GM06990 (cell line): Measurements from ENCODE around the gene RAP1GAP2.
"Not testable (repeated sequence)": the region's sequence is repeated elsewhere in the genome, so short reads cannot be mapped to it uniquely, and the experiment has no call there.

Experiments
- DNase-seq: peaks from one replicate; pipeline ENCODE4 v3.0.0-alpha.2; 2011; ENCODE audit not compliant: insufficient read length; ENCODE audit errors: extremely low read depth
- H3K27me3 ChIP-seq: replicated peaks from 2 replicates; pipeline ENCODE4 v1.6.0; 2011; ENCODE audit warnings: low read length; ENCODE audit not compliant: control insufficient read depth, insufficient read depth
- H3K36me3 ChIP-seq: 2 replicates; pipeline ENCODE4 v1.5.1; 2011; ENCODE audit warnings: low read length; ENCODE audit not compliant: control insufficient read depth, insufficient read depth
- H3K4me3 ChIP-seq: replicated peaks from 2 replicates; pipeline ENCODE4 v1.5.1; 2011; ENCODE audit warnings: low read depth, mild to moderate bottlenecking, control low read depth, low read length
- TF ChIP-seq, protein P1 (sequence below): IDR thresholded peaks from 2 replicates; pipeline ENCODE4 v1.5.1; 2011; ENCODE audit warnings: low read length, control low read depth, mild to moderate bottlenecking, inconsistent platforms; ENCODE audit not compliant: insufficient read depth, poor library complexity, severe bottlenecking

Gene RAP1GAP2

DNA sequence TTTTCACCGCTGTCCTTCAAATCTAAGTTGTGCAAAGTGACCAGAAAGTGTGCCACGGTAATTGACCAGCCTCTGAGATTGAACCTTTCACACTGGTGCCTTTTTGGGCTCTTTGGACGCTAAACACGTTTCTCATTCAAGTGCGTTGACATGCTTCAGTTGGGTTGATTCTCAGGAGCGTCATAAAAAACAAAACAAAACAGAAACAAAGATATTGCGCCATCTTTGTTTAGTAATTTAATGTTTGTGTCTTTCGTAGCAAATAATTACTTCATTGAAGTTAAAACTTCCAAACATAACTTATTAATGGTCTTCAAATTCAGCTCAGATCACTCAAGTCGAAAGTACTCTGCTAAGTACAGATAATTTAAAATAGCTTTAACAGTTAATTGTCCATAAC lies 187.0 kb downstream of the RAP1GAP2 start:
- no peak for DNase-seq
- H3K27me3 ChIP-seq: no peaks in the 10 kb centered on the region
- H3K36me3 ChIP-seq: no peaks in the 10 kb centered on the region
- TF ChIP-seq, protein P1, sequence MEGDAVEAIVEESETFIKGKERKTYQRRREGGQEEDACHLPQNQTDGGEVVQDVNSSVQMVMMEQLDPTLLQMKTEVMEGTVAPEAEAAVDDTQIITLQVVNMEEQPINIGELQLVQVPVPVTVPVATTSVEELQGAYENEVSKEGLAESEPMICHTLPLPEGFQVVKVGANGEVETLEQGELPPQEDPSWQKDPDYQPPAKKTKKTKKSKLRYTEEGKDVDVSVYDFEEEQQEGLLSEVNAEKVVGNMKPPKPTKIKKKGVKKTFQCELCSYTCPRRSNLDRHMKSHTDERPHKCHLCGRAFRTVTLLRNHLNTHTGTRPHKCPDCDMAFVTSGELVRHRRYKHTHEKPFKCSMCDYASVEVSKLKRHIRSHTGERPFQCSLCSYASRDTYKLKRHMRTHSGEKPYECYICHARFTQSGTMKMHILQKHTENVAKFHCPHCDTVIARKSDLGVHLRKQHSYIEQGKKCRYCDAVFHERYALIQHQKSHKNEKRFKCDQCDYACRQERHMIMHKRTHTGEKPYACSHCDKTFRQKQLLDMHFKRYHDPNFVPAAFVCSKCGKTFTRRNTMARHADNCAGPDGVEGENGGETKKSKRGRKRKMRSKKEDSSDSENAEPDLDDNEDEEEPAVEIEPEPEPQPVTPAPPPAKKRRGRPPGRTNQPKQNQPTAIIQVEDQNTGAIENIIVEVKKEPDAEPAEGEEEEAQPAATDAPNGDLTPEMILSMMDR: no peak
- no peak overlapping the region for H3K4me3 ChIP-seq

DNA sequence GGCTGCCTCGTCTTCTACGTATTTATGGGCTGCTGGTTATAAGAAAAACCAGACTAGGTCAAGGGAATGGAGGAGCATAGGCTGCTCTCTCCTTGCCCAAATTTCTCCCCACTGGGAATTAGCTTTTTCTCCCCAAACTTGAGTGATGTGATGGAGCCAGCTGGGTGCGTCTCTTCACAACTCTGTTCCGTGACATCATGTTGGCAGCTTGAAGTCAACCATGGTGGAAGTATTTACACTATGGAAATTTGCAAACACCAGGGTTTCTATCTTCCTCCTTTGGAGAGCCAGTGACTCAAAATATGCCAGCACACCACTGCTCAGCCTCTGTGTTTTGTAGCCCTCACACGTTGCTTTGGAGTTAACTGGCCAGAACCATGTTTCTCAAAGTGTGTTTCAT lies 189.1 kb downstream of the RAP1GAP2 start:
- no peak for DNase-seq
- no peaks in the 10 kb centered on the region for H3K36me3 ChIP-seq
- H3K4me3 ChIP-seq: no peak overlapping the region
- no peaks in the 10 kb centered on the region for H3K27me3 ChIP-seq
- TF ChIP-seq, protein P1: no peak

DNA sequence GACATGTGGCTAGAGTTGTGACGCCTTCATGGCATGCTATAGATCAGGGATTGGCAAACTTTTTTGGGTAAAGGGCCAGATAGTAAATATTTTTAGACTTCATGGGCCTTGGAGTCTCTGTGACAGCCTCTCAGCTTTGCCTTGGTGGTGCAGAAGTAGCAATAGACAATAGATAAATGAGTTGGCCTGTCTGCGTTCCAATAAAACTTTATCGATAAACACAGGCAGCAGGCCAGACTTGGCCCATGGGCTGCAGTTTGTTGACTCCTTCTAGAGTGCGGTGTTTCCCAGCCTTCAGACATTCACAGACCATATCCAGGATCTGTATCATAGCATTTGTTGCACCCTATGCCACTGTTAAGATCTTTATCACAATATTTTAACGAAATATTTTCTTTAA lies 190.7 kb downstream of the RAP1GAP2 start:
- H3K36me3 ChIP-seq: no peaks in the 10 kb centered on the region
- no peaks in the 10 kb centered on the region for H3K27me3 ChIP-seq
- TF ChIP-seq, protein P1: no peak
- no peak for DNase-seq
- H3K4me3 ChIP-seq: no peak overlapping the region

DNA sequence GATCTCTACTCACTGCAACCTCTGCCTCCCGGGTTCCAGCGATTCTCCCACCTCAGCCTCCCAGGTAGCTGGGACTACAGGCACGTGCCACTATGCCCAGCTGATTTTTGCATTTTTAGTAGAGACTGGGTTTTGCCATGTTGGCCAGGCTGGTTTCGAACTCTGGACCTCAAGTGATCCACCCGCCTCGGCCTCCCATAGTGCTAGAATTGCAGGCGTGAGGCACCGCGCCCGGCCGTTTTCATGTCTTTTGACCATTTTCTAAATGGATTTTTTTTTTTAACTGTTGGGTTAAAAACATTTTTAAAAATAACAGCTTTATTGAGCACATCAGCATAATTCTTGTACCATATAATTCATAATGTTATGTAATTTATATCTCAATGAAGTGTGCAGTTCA lies 193.2 kb downstream of the RAP1GAP2 start:
- H3K36me3 ChIP-seq, H3K4me3 ChIP-seq, DNase-seq, H3K27me3 ChIP-seq: not testable (repeated sequence)

DNA sequence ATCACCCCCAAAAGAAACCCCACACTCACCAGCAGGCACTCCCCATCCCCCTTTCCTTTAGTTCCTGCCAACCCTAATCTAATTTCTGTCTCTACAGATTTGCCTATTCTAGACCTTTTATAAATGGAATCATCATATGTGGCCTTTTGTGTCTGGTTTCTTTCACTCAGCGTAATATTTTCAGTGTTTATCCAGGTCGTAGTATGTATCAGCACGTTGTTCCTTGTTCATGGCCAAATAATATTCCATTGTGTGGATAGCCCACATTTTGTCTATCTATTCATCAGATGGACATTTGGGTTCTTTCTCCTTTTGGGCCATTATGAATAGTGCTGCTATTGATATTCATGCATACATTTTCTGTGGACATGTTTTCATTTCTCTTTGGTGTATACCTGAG lies 193.6 kb downstream of the RAP1GAP2 start:
- no peak overlapping the region for H3K4me3 ChIP-seq
- TF ChIP-seq, protein P1: no peak
- no peaks in the 10 kb centered on the region; the same call in 1 of the 2 replicates for H3K27me3 ChIP-seq
- H3K36me3 ChIP-seq: no peaks in the 10 kb centered on the region
- no peak for DNase-seq

DNA sequence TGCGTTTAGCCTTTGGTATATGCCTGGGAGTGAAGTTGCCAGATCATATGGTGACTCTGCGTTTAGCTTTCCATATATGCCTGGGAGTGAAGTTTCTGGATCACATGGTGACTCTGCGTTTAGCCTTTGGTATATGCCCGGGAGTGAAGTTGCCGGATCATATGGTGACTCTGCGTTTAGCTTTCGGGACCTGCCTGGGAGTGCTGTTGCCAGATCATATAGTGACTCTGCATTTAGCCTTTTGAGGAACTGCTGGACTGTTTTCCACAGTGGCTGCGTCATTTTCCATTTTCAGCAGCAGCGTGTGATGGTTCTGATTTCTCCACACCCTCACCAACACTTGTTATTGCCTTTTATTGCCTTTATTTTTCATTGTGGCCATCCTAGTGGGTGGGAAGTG lies 194.2 kb downstream of the RAP1GAP2 start:
- Histone ChIP-seq H3K27me3 (no peaks in the 10 kb centered on the region; the same call in 1 of the 2 replicates), H3K4me3 (no peak overlapping the region), H3K36me3 (no peaks in the 10 kb centered on the region)
- no peak for DNase-seq
- TF ChIP-seq, protein P1: no peak

DNA sequence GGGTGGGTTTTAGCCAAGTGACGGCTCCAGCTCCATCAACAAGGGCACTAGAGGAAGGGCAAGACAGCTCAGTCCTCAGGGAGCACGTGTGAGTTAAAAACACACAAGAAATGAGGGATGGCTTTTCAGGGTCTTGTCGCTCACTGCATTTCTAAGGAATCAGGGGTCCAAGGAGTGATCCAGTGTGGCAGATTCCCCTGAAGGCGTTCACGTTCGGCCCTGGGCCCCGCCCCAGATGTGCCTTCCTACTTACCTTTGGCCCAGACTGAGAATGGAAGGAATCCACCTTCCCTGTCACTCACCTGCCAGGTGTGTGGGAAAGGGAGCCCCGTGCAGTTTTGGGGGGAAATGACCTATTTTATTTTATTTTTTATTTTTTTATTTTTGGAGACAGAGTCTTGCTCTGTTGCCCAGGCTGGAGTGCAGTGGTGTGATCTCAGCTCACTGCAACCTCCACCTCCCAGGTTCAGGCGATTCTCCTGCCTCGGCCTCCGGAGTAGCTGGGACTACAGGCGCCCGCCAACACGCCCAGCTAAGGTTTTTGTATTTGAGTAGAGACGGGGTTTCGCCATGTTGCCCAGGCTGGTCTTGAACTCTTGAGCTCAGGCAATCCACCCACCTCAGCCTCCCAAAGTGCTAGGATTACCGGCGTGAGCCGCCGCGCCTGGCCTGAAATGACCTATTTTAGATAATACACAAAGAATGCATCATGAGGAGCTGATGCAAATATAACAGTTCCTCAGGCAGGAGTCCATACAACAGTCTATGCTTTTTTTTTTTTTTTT lies 195.3 kb downstream of the RAP1GAP2 start:
- H3K4me3 ChIP-seq, DNase-seq, H3K36me3 ChIP-seq, H3K27me3 ChIP-seq: not testable (repeated sequence)
